CD4-positive, alpha-beta T cell treated with Interleukin-12 subunit alpha and Interleukin-12 subunit beta, for 1 hour (primary cell): ENCODE measurements around the gene RAB44.

Experiments
- DNase-seq: peaks from one replicate; pipeline ENCODE4 v3.0.0-alpha.2; 2020

Gene RAB44

DNA sequence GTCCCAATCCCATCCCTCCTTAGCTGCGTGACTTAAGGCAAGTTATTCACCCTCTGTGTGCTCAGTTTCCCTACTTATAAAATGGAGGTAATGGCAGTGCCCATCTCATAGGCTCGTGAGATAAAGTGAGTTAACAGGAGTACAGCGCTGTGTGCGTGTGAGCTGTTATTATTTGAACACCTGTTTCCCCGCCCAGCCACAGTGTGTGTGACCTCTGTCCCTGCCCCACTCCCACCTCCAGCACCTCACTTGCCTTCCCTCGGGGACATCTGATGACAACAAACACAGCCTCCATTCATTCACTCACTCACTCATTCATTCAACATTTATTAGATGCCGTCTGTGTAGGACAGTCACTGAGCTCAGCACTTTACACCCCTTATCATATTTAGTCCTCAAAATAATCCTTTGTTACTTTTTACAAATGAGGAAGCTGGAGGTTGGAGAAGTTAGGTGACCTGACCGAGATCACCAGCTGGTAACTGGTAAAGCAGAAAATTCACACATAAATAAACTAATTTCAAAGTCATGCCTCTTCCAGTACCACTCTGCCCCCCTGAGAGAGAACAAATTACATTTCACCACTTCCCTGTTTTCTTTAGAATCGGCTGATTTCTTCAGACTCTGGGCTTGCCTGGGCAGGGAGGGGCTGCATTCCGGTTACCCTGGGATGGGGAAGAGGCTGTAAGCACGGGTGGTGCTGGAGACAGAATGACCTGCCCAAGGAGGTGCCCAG lies 83.0 kb downstream of the RAB44 start:
- DNase-seq, result no peak

DNA sequence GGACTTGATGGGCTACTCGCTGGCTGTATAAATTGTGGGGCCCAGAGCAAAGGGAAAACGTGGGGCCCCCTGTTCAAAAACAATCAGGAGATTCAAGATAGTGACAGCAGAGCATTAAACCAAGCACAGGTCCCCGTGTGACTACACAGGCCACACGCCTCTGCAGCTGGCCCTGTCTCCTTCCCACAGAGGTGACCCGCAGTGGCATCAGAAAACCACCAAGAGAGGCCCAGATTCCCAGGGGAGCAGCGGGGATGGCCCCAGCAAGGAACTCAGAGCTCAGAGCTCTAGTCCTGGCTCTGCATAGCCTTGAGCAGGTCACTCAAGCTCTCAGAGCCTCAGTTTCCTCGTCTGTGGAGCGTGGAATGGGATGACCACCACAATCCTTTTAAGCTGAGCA lies 84.0 kb downstream of the RAB44 start:
- no peak for DNase-seq
